Measurements from ENCODE around the gene TP53I13. TPM values are rescaled to one million over a fixed set of nuclear protein-coding genes. Genes with fewer than 3 reads are reported as not detected.

The TP53I13 gene
- total and polyA plus RNA-seq, 2 donors (not counting 3 experiments of a cell fraction or from before 2014, with no cell fraction given), result 41.1 to 42.7 TPM

GRCh38 chr17:29567554-29568330 is 759 bp upstream of the TP53I13 start:
- FAIRE-seq, result peak; percentile 77
- dilution Hi-C loops (cut with MboI; ENCODE audit: extremely low pct_ligation_motif_present, low sequenced_read_pairs), result no loop called here
- peak overlapping the region; percentile 1 for H3K27ac ChIP-seq (ENCODE audit: insufficient read depth, low read depth, low read length)

More at GRCh38 chr17:29567554-29568330, 759 bp upstream of the TP53I13 start:
- no peaks in the 10 kb centered on the region for H3K79me2 ChIP-seq (ENCODE audit: control insufficient read depth, insufficient read depth, low read length)
- no peaks in the 10 kb centered on the region for H3K9me1 ChIP-seq (replicated peaks; ENCODE audit: control insufficient read depth, extremely low read depth, insufficient read depth, low read length)
- H2AFZ ChIP-seq (ENCODE audit: low read depth, low read length), result peak overlapping the region; percentile 91
- ChIA-PET CTCF (interaction anchor here (1.1 to 7.6 kb wide), 5 partner anchors 21 to 198 kb away, joined by 3 to 39 read pairs (median 12); partner anchors contain the start of gene ANKRD13B), POLR2A (no interaction called here)
- H3K9me3 ChIP-seq (replicated peaks; ENCODE audit: control insufficient read depth, insufficient read depth, low read length), result no peaks in the 10 kb centered on the region
- peak; percentile 46 for DNase-seq (ENCODE audit: low read depth, low spot score)
- intact Hi-C loops (cut with micrococcal nuclease), result loop anchor here (1.0 to 5.0 kb wide), 4 partner anchors 24 to 275 kb away; partner anchors contain the start of genes NUFIP2 and TAOK1
- no peaks in the 10 kb centered on the region for H4K20me1 ChIP-seq (replicated peaks; ENCODE audit: control insufficient read depth, extremely low read depth, insufficient read depth, low read length)
- peaks cover 0 to 2% of the 10 kb centered on the region in 2 experiments for H3K36me3 ChIP-seq (ENCODE audit: control insufficient read depth in 2 of 2, extremely low read depth in 1 of 2, insufficient read depth in 2 of 2, low read length in 2 of 2)
- peak overlapping the region; percentile 90 for H3K4me2 ChIP-seq (ENCODE audit: insufficient read depth, low read length)
- BruUV-seq (replicated peaks), result no TSS peak
- no peaks in the 10 kb centered on the region for H3K27me3 ChIP-seq (ENCODE audit: control insufficient read depth in 2 of 2, insufficient read depth in 2 of 2, low read length in 2 of 2)
- peak overlapping the region; percentile 46 to 77 (median 70) for H3K4me3 ChIP-seq (replicated peaks in 1 of 3; ENCODE audit: insufficient read depth in 1 of 3, low read depth in 1 of 3, low read length in 3 of 3)
- H3K4me1 ChIP-seq (ENCODE audit: control insufficient read depth, extremely low read depth, insufficient read depth, low read length), result peaks cover 22% of the 10 kb centered on the region
- no peak for TF ChIP-seq MYC (IDR thresholded peaks at IDR 0.05; ENCODE audit: low read depth, low read length)
- TF ChIP-seq EZH2 (IDR thresholded peaks at IDR 0.05; ENCODE audit: borderline replicate concordance, low read depth, low read length, severe bottlenecking), result no peak
- TF ChIP-seq GATA2 (IDR thresholded peaks at IDR 0.05; ENCODE audit: insufficient read depth, insufficient read length, low read depth, low read length), result no peak
- TF ChIP-seq POLR2A (IDR thresholded peaks at IDR 0.05; ENCODE audit: low read depth, low read length), result peak; percentile 4
- TF ChIP-seq, protein P1, sequence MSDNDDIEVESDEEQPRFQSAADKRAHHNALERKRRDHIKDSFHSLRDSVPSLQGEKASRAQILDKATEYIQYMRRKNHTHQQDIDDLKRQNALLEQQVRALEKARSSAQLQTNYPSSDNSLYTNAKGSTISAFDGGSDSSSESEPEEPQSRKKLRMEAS (IDR thresholded peaks at IDR 0.05; ENCODE audit: insufficient read depth, insufficient read length), result no peak
- TF ChIP-seq POLR2AphosphoS5 (IDR thresholded peaks at IDR 0.05; ENCODE audit: insufficient read depth, low read depth, low read length), result no peak
- no peak for TF ChIP-seq FOS (IDR thresholded peaks at IDR 0.05; ENCODE audit: borderline replicate concordance, insufficient read depth, low read length)
- peak; percentile 6 to 32 for TF ChIP-seq CTCF (IDR thresholded peaks at IDR 0.05; ENCODE audit: extremely low read depth in 1 of 2, insufficient read depth in 1 of 2, low read depth in 1 of 2, low read length in 2 of 2)
- no peak overlapping the region for H3K9ac ChIP-seq (replicated peaks; ENCODE audit: extremely low read depth, insufficient read depth, low read length)
